ENCODE results near the gene P2RY6.

GRCh38 chr11:73310661-73311393, 38.7 kb downstream of the P2RY6 start:
- TF ChIP-seq CTCF (IDR thresholded peaks at IDR 0.05; ENCODE audit: low read depth, low read length) (no peak), POLR2A (IDR thresholded peaks at IDR 0.05; ENCODE audit: extremely low read depth, insufficient read length) (no peak)
